Measurements from ENCODE around the gene FAAP20.

The FAAP20 gene

DNA sequence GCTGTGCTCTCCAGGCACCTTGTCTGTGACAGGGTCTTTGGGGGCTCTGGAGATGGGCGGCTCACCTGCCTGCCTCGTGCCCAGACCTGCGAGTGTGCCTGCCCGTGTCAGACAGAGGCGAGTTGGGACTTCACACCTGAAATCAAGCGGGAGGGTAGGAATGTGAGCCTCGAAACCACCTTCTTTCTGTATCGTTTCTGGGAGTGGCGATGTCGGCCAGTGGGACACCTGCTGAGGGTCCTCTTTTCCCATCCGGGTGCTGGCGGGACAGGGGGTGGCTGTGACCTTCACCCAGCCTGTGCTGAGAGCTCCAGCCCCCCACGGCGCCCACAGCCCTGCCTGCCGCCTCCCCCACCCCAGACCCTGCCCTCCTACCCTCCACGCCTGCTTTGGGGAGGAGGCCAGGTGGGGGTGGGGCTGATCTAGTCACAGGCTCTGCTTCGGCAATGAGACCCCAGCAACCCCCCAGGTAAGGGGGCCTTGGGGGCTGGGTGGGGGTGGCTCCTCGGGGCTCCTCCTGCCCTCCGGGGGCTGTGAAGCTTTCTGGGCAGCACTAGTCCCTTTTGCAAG is 15.6 kb upstream of the FAAP20 start:
- DNase-seq, result no peak

GRCh38 chr1:2209400-2210083 is 15.0 kb upstream of the FAAP20 start:
- no peak for DNase-seq

GRCh38 chr1:2208309-2209239 is 14.0 kb upstream of the FAAP20 start:
- DNase-seq, result no peak

DNA sequence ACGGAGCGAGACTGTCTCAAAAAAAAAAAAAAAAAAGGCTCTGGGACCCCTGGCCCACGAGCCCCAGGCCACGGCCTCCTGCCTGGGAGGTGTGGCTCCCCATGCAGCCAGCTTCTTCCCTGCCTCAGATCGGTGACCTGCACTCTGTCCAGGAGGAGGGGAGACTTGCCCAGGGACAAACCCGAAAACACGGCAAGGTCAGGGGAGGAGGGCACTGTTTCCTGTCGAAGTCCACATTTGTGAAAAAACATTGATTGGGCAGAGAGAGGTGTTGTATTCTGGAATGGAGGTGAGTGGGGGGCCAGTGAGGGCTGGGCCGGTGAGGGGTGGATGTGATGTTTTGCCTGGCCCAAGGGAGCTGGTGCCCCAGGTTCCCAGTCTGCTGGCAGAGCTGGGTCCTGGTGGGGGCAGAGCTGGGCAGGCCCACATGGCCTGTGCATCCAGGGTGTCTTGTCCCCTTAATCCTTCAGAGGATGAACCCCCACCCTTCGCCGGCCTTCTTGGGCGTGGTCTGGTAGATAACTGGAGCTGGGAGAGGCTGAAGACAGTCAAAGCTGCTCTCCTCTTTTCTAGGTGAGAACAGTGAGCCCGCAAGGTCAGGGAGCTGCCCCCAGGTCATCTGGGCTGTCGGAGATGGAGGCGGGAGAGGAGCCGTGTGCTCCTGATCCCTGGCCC is 12.4 kb upstream of the FAAP20 start:
- no peak for DNase-seq

DNA sequence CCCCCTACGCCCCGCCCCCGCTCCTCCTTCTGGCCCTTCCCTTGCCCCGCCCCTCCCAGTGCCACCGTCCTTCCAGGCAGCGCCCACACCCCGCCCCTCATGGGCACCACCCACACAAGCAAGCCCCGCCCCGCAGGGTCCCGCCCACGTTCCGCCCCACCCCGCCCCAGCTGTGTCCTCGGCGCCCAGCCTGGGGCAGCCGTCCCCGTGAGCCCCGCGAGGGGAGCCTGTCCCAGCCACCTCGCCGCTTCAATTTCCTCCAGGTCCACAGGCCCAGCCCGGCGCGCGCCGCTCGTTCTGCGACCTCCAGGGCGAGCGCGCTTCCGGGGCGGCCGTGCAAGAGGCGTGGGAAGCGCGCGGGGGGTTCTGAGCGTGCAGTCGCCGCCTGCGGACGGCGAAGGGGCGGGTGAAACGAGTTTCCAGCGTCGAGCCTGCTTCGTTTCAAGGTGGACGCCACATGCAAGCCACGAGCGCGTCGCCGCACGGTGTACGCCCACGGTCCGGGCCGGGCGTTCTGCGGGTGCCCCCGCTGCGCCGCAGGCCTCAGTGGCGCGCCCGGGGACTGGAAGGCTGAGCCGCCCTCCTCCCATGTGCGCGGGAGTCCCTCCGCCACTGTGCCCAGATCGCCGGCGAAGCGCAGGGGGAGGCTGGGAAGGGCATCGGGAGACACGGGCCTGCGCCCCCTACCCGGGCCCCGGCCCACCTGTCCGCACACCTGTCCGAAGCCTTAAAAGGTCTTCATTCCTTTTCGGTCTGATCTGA is 10.8 kb upstream of the FAAP20 start:
- no peak for DNase-seq

DNA sequence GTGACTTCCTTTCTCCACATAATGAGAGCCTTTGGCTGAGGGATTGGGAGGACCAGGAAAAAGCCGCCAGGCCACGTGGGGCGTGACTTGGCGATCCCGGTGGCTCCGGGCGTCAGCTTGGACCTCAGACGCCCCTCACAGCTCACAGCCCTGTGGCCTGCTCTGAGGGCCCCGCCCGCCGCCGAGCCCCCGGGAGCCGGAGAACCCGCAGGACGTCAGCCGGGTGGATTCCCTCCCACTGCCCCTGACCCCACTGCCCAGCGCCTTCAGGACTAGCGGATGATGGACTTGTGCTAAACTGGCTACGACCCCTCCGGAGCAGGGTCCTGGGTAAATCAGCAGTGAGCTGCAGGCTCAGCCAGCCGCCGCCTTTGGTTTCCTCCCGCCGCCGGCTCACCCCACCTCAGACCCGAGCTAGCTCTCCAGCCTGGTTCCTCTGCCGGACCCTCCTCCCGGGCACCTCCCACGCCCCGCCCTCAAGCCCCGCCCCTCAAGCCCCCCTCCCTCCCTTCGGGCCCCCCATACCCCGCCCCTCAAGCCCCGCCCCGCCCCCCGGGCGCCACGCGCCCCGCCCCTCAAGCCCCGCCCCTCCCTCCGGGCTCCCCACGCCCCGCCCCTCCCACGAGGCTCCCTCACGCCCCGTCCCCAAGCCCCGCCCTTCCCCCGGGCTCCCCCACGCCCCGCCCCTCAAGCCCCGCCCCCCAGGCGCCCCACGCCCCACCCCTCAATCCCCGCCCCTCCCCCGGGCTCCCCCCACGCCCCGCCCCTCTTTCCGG is 10.0 kb upstream of the FAAP20 start:
- peak; percentile 98 for DNase-seq

GRCh38 chr1:2203671-2204414 is 9.3 kb upstream of the FAAP20 start:
- DNase-seq, result no peak

GRCh38 chr1:2202843-2203601 is 8.4 kb upstream of the FAAP20 start:
- DNase-seq, result no peak

DNA sequence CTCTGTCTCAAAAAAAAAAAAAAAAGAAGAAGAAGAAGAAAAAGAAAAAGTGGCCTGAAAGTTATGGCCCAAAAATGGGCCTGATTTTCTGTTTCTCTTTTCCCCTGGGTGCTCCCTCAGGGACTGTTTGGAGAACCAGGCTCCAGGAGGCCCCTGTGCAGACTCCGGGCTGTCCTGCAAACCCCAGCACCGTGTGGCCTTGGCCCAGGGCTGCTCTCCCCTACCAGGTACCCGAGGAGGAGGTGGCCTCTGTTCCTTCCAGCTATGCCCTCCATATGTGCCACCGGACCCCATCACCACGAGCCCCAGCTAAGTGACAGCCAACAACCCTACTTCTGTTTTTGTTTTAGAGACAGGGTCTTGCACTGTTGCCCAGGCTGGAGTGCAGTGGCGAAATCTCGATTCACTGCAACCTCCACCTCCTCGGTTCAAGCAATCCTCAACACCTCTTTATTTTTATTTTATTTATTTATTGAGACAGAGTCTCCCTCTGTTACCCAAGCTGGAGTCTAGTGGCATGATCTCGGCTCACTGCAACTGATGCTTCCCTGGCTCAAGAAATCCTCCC is 7.5 kb upstream of the FAAP20 start:
- DNase-seq, result no peak

- DNase-seq, result no peak
These were observed 6.5 kb upstream of the FAAP20 start for GRCh38 chr1:2201062-2201461.

- DNase-seq, result no peak
These were observed 5.9 kb upstream of the FAAP20 start for GRCh38 chr1:2200308-2200943.

DNA sequence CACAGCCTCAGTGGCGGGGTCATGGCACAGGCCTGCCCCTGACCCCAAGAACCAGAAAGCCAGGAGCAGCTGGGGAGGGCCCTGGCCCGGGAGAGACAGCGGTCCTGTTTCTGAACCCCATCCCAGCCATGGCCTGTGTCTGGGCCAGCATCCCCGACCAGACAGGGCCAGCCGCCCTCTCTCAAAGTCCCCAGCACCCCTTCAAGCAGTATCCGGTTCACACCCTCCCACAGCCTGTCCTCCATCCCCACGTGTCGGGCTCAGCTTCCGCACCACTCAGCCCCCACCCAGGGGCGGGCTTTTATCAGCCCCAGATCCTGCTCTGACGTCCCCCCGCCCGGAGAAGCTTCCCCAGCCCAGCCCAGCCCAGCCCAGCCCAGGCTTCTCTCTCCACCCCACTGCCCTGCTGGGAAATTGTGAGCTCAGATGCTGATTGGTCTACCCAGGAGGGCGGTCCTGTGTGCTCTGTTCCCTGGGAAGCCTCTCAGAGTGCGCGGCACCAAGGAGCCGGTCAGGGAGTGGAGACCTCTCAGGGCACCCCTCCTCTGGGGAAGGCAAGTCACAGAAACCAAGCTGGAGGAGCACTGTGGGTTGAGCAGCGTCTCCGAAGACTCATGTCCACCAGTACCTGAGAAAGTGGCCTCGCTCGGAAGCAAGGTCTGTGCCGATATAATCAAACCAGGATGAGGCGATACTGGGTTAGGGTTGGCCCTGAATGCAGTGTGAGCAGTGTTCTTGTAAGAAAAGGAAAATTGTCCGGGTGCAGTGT is 4.7 kb upstream of the FAAP20 start:
- peak; percentile 63 for DNase-seq

- DNase-seq, result no peak
These were observed 4.0 kb upstream of the FAAP20 start for GRCh38 chr1:2198571-2198970.

- DNase-seq, result no peak
These were observed 3.2 kb upstream of the FAAP20 start for GRCh38 chr1:2197707-2198165.

- DNase-seq, result no peak
These were observed 2.5 kb upstream of the FAAP20 start for GRCh38 chr1:2196901-2197638.

GRCh38 chr1:2195785-2196184 is 1.2 kb upstream of the FAAP20 start:
- DNase-seq, result no peak

GRCh38 chr1:2194898-2195673 is 514 bp upstream of the FAAP20 start:
- peak; percentile 84 for DNase-seq
